Endodermal cell (in vitro differentiated cells): ENCODE data around the gene MSMP. TPM values are rescaled to one million over a fixed set of nuclear protein-coding genes. Genes with fewer than 3 reads are reported as not detected.

ENCODE experiments used
- DNase-seq: peaks from one replicate; pipeline ENCODE4 v3.0.0-alpha.2; 2017
- H3K27ac ChIP-seq: 2 replicates; pipeline ENCODE4 v1.5.1; 2013; ENCODE audit warnings: mild to moderate bottlenecking, low read depth, low read length, moderate library complexity
- H3K27me3 ChIP-seq: 2 replicates; pipeline ENCODE4 v1.6.1; 2013; ENCODE audit warnings: mild to moderate bottlenecking, low read length, moderate library complexity; ENCODE audit not compliant: insufficient read depth, control insufficient read depth, poor library complexity, severe bottlenecking
- H3K36me3 ChIP-seq: 2 replicates; pipeline ENCODE4 v1.7.0; 2013; ENCODE audit warnings: mild to moderate bottlenecking, low read length, moderate library complexity; ENCODE audit not compliant: control insufficient read depth, insufficient read depth
- H3K4me1 ChIP-seq: one replicate; pipeline ENCODE4 v1.7.0; 2013; ENCODE audit warnings: low read length; ENCODE audit not compliant: control insufficient read depth, insufficient read depth
- H3K4me3 ChIP-seq: 2 replicates; pipeline ENCODE4 v1.5.1; 2013; ENCODE audit warnings: mild to moderate bottlenecking, low read length, moderate library complexity
- H3K9ac ChIP-seq: 2 replicates; pipeline ENCODE4 v1.6.1; 2013; ENCODE audit warnings: mild to moderate bottlenecking, low read length, moderate library complexity; ENCODE audit not compliant: poor library complexity, severe bottlenecking; ENCODE audit errors: extremely low read depth
- H3K9me3 ChIP-seq: 2 replicates; pipeline ENCODE4 v1.6.1; 2013; ENCODE audit warnings: mild to moderate bottlenecking, low read length, moderate library complexity; ENCODE audit not compliant: control insufficient read depth
- H3K27ac Mint-ChIP-seq: 2 replicates; pipeline ENCODE4 v1.8.0; 2020; ENCODE audit warnings: mixed read lengths
- H3K27me3 Mint-ChIP-seq: 2 replicates; pipeline ENCODE4 v1.8.0; 2021; ENCODE audit warnings: mild to moderate bottlenecking, mixed read lengths; ENCODE audit not compliant: insufficient read depth
- H3K36me3 Mint-ChIP-seq: 2 replicates; pipeline ENCODE4 v1.8.0; 2020; ENCODE audit warnings: low read depth, mixed read lengths
- H3K4me1 Mint-ChIP-seq: 2 replicates; pipeline ENCODE4 v1.8.0; 2020; ENCODE audit warnings: mixed read lengths
- H3K4me3 Mint-ChIP-seq: 2 replicates; pipeline ENCODE4 v1.8.0; 2020; ENCODE audit warnings: mild to moderate bottlenecking, moderate library complexity, mixed read lengths
- H3K9me3 Mint-ChIP-seq: 2 replicates; pipeline ENCODE4 v1.8.0; 2020; ENCODE audit warnings: mild to moderate bottlenecking, mixed read lengths
- CTCF ChIP-seq: fragments of 200-600 bp; sonication (generic); conservative IDR thresholded peaks from 2 replicates; pipeline ENCODE4 v1.5.0; 2021; ENCODE audit warnings: antibody characterized with exemption, mild to moderate bottlenecking
- WGBS, 2 experiments: methylation state at CpG; one replicate each; pipeline versions ENCODE4 v1.1.5 to v1.1.7; 2013; ENCODE audit warnings: missing lambda C conversion rate in 2 of 2, mixed read lengths in 1 of 2; ENCODE audit not compliant: insufficient coverage in 1 of 2, insufficient read length in 1 of 2; 5-methylcytosine and 5-hydroxymethylcytosine counted together
- total RNA-seq, 2 donors: library from RNA; stranded (reverse); fragmentation: NEBNext Ultra II Directional in 1 of 2; extraction: Animal tissue kit (Norgen Biotek cat#: 25700) in 1 of 2; gene quantifications; 2 replicates in 1 of 2; 3 replicates in 1 of 2; pipeline ENCODE4 v1.2.1, GENCODE V29; 2021

The MSMP gene
- total RNA-seq, 2 donors from 2014 or later: 0.66 TPM; not detected in 1

- peaks cover 8% of the 10 kb centered on the region for H3K4me1 ChIP-seq
Measured at GRCh38 chr9:35798658-35799374, 44.7 kb upstream of the MSMP start.

GRCh38 chr9:35797311-35798109 lies 43.4 kb upstream of the MSMP start:
- DNase-seq: no peak
- no peak overlapping the region for H3K27ac Mint-ChIP-seq
- Histone ChIP-seq H3K36me3 (peaks cover 3% of the 10 kb centered on the region), H3K27ac (no peak overlapping the region), H3K4me1 (peaks cover 8% of the 10 kb centered on the region), H3K9me3 (no peaks in the 10 kb centered on the region), H3K27me3 (no peaks in the 10 kb centered on the region), H3K4me3 (no peak overlapping the region), H3K9ac (no peak overlapping the region)
- H3K27me3 Mint-ChIP-seq: peaks cover 3% of the 10 kb centered on the region
- H3K4me1 Mint-ChIP-seq: peaks cover 19% of the 10 kb centered on the region
- 93 to 94% methylated on average over 2 to 5 of the region's 6 CpGs for WGBS, 2 experiments
- no peaks in the 10 kb centered on the region for H3K9me3 Mint-ChIP-seq
- H3K36me3 Mint-ChIP-seq: peaks cover 9% of the 10 kb centered on the region
- no peak overlapping the region for H3K4me3 Mint-ChIP-seq
- TF ChIP-seq CTCF: no peak

More at GRCh38 chr9:35798658-35799374, 44.7 kb upstream of the MSMP start:
- H3K9ac ChIP-seq: no peak overlapping the region
- no peaks in the 10 kb centered on the region for H3K9me3 Mint-ChIP-seq
- H3K4me1 Mint-ChIP-seq: peaks cover 15% of the 10 kb centered on the region
- peaks cover 18% of the 10 kb centered on the region for H3K36me3 Mint-ChIP-seq
- H3K27me3 ChIP-seq: no peaks in the 10 kb centered on the region
- peaks cover 11% of the 10 kb centered on the region for H3K36me3 ChIP-seq
- no peak overlapping the region for H3K27ac Mint-ChIP-seq
- H3K4me3 Mint-ChIP-seq: no peak overlapping the region
- H3K27ac ChIP-seq: no peak overlapping the region
- H3K27me3 Mint-ChIP-seq: no peaks in the 10 kb centered on the region
- H3K9me3 ChIP-seq: no peaks in the 10 kb centered on the region
- TF ChIP-seq CTCF: no peak
- H3K4me3 ChIP-seq: no peak overlapping the region
- peak; percentile 58 for DNase-seq
- WGBS, 2 experiments: 92 to 100% methylated on average over 2 to 4 of the region's 4 CpGs

GRCh38 chr9:35795695-35796094 lies 41.6 kb upstream of the MSMP start:
- DNase-seq: no peak
- TF ChIP-seq CTCF: no peak
- Mint-ChIP-seq H3K36me3 (peaks cover under 1% of the 10 kb centered on the region), H3K9me3 (no peaks in the 10 kb centered on the region), H3K27me3 (peaks cover 5% of the 10 kb centered on the region), H3K4me3 (no peak overlapping the region), H3K27ac (no peak overlapping the region), H3K4me1 (peaks cover 13% of the 10 kb centered on the region)
- no peaks in the 10 kb centered on the region for H3K36me3 ChIP-seq
- no peaks in the 10 kb centered on the region for H3K27me3 ChIP-seq
- no peaks in the 10 kb centered on the region for H3K9me3 ChIP-seq
- H3K4me1 ChIP-seq: peaks cover 3% of the 10 kb centered on the region
- no peak overlapping the region for H3K4me3 ChIP-seq
- H3K9ac ChIP-seq: no peak overlapping the region
- no peak overlapping the region for H3K27ac ChIP-seq
